Activated gamma-delta T cell (primary cell): ENCODE data around the gene UBQLN3.

Source experiments
- DNase-seq: peaks from one replicate; lab custom pipeline; 2025; lab: John Stamatoyannopoulos, UW
- total RNA-seq, 2 donors: gene quantifications; one replicate each; lab custom pipeline; 2026; lab: John Stamatoyannopoulos, UW

Gene UBQLN3
- 0.05 to 0.35 reads per million in 2 donors for total RNA-seq

- DNase-seq: no peak
Observed at GRCh38 chr11:5509803-5510202, at the start of gene UBQLN3. UBQLN3 (minus strand) TSS chr11:5509957; CDS start chr11:5509558, 399 bp downstream.

GRCh38 chr11:5557751-5558150 is 48.0 kb upstream of the UBQLN3 start:
- no peak for DNase-seq

- DNase-seq: no peak
Observed at GRCh38 chr11:5556596-5557188, 46.9 kb upstream of the UBQLN3 start.

GRCh38 chr11:5553343-5553742 is 43.6 kb upstream of the UBQLN3 start:
- no peak for DNase-seq

GRCh38 chr11:5550440-5551095 is 40.8 kb upstream of the UBQLN3 start:
- no peak for DNase-seq

- DNase-seq: no peak
Observed at GRCh38 chr11:5548440-5548839, 38.7 kb upstream of the UBQLN3 start, which contains the start of gene OR52H1. OR52H1 (minus strand) TSS chr11:5548540; CDS start chr11:5545505, 3,035 bp downstream.

GRCh38 chr11:5547982-5548381 is 38.2 kb upstream of the UBQLN3 start:
- DNase-seq: no peak

GRCh38 chr11:5546457-5546856 is 36.7 kb upstream of the UBQLN3 start:
- DNase-seq: no peak

GRCh38 chr11:5541427-5541826 is 31.7 kb upstream of the UBQLN3 start:
- DNase-seq: no peak

- no peak for DNase-seq
Observed at GRCh38 chr11:5536482-5536881, 26.7 kb upstream of the UBQLN3 start.

- DNase-seq: no peak
Observed at GRCh38 chr11:5534046-5534445, 24.3 kb upstream of the UBQLN3 start.

GRCh38 chr11:5531053-5531831 is 21.5 kb upstream of the UBQLN3 start:
- DNase-seq: no peak

GRCh38 chr11:5528495-5528894 is 18.7 kb upstream of the UBQLN3 start:
- DNase-seq: no peak

- no peak for DNase-seq
Observed at GRCh38 chr11:5527716-5528115, 18.0 kb upstream of the UBQLN3 start.

- DNase-seq: no peak
Observed at GRCh38 chr11:5524756-5525155, 15.0 kb upstream of the UBQLN3 start.

- DNase-seq: no peak
Observed at GRCh38 chr11:5522308-5522707, 12.6 kb upstream of the UBQLN3 start.

GRCh38 chr11:5521540-5521939 is 11.8 kb upstream of the UBQLN3 start:
- DNase-seq: no peak

GRCh38 chr11:5516599-5516998 is 6.8 kb upstream of the UBQLN3 start, which contains the start of gene UBQLNL:
UBQLNL (minus strand) TSS chr11:5516699; CDS start chr11:5516441, 258 bp downstream.
- DNase-seq: no peak

- DNase-seq: no peak
Observed at GRCh38 chr11:5514841-5515240, 5.1 kb upstream of the UBQLN3 start.

- DNase-seq: no peak
Observed at GRCh38 chr11:5508605-5509004, 1.2 kb downstream of the UBQLN3 start.

GRCh38 chr11:5507933-5508305 is 1.8 kb downstream of the UBQLN3 start:
- no peak for DNase-seq

- no peak for DNase-seq
Observed at GRCh38 chr11:5507177-5507932, 2.4 kb downstream of the UBQLN3 start.
